ENCODE data around the gene SLC25A2. TPM values are rescaled to one million over a fixed set of nuclear protein-coding genes. Genes with fewer than 3 reads are reported as not detected.

Gene SLC25A2
- total RNA-seq, 1 experiment from 2014 or later: 0.42 TPM

DNA sequence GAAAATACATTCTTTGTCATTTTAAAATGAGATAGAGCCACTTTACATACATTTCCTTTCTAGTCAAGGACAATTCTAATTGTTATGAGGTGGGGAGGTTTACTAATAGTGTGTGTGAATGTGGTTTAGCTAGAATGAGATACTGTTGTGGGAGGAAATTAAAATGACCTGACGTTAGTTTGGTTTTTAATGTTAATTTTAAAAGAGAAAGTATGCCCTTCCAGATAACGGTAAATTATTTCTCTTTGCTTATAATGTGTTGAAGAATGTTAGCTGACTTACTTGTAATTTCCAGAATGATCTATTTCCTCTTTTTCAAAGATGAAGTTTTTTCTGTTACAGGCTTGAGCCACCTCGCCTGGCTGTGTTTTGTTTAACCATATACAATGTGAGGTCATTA, 18.4 kb upstream of the SLC25A2 start:
- Histone ChIP-seq H4K20me1 (ENCODE audit: insufficient read depth) (no peaks in the 10 kb centered on the region), H3K79me2 (ENCODE audit: insufficient read depth, low read length) (peaks cover 25% of the 10 kb centered on the region), H3K9ac (ENCODE audit: low read length) (no peak overlapping the region), H3K27me3 (ENCODE audit: insufficient read depth, low read length) (no peaks in the 10 kb centered on the region), H3K4me2 (ENCODE audit: low read length) (no peak overlapping the region), H3K27ac (ENCODE audit: low read depth, low read length) (no peak overlapping the region), H3K36me3 (ENCODE audit: control insufficient read depth in 1 of 2, insufficient read depth in 2 of 2, low read length in 2 of 2) (peaks cover 2 to 19% of the 10 kb centered on the region in 2 experiments; a peak in 2 of 4 replicates), H3K4me3 (replicated peaks in 1 of 2; ENCODE audit: low read depth in 1 of 2, low read length in 2 of 2) (no peak overlapping the region), H3K4me1 (ENCODE audit: control insufficient read depth in 1 of 2, insufficient read depth in 2 of 2, low read length in 2 of 2) (peaks cover 4 to 13% of the 10 kb centered on the region in 2 experiments; a peak in 3 of 4 replicates), H3K9me2 (ENCODE audit: insufficient read depth) (no peaks in the 10 kb centered on the region), H2AFZ (ENCODE audit: low read depth, low read length, poor library complexity, severe bottlenecking) (no peak overlapping the region), H3K9me3 (ENCODE audit: control insufficient read depth in 1 of 2, insufficient read depth in 1 of 2, low read depth in 1 of 2, low read length in 2 of 2) (peaks cover 19 to 26% of the 10 kb centered on the region in 2 experiments)
- ChIA-PET RAD21 (ENCODE audit: low non-redundant PET in 1 of 2, low total read pairs in 2 of 2, uncharacterized antibody in 2 of 2, unreplicated experiment in 2 of 2) (no interaction called here), CTCF (no interaction called here), POLR2A (no interaction called here)
- TF ChIP-seq SIN3A (IDR thresholded peaks at IDR 0.05; ENCODE audit: low read depth) (no peak), CEBPB (IDR thresholded peaks at IDR 0.05; ENCODE audit: low read depth) (no peak), TCF7L2 (IDR thresholded peaks at IDR 0.05; ENCODE audit: borderline replicate concordance, extremely low read depth, insufficient read depth, insufficient read length) (no peak), SP1 (IDR thresholded peaks at IDR 0.05; ENCODE audit: low read depth) (no peak), ZFX (IDR thresholded peaks at IDR 0.05) (no peak), EZH2 (IDR thresholded peaks at IDR 0.05) (no peak), RAD21 (IDR thresholded peaks at IDR 0.05; ENCODE audit: low read depth) (no peak), SRF (IDR thresholded peaks at IDR 0.05; ENCODE audit: low read depth) (no peak), ZBTB33 (IDR thresholded peaks at IDR 0.05; ENCODE audit: extremely low read depth, insufficient replicate concordance, low read length) (no peak), JUND (IDR thresholded peaks at IDR 0.05) (no peak), POLR2A (IDR thresholded peaks at IDR 0.05; ENCODE audit: borderline replicate concordance, extremely low read depth, insufficient read depth, insufficient read length) (no peak), POLR2AphosphoS5 (IDR thresholded peaks at IDR 0.05; ENCODE audit: low read depth, low read length) (no peak), MAX (IDR thresholded peaks at IDR 0.05) (no peak), EZH2phosphoT487 (IDR thresholded peaks at IDR 0.05; ENCODE audit: borderline replicate concordance) (no peak), EGR1 (IDR thresholded peaks at IDR 0.05; ENCODE audit: low read depth) (no peak)
- TF ChIP-seq, protein P1, sequence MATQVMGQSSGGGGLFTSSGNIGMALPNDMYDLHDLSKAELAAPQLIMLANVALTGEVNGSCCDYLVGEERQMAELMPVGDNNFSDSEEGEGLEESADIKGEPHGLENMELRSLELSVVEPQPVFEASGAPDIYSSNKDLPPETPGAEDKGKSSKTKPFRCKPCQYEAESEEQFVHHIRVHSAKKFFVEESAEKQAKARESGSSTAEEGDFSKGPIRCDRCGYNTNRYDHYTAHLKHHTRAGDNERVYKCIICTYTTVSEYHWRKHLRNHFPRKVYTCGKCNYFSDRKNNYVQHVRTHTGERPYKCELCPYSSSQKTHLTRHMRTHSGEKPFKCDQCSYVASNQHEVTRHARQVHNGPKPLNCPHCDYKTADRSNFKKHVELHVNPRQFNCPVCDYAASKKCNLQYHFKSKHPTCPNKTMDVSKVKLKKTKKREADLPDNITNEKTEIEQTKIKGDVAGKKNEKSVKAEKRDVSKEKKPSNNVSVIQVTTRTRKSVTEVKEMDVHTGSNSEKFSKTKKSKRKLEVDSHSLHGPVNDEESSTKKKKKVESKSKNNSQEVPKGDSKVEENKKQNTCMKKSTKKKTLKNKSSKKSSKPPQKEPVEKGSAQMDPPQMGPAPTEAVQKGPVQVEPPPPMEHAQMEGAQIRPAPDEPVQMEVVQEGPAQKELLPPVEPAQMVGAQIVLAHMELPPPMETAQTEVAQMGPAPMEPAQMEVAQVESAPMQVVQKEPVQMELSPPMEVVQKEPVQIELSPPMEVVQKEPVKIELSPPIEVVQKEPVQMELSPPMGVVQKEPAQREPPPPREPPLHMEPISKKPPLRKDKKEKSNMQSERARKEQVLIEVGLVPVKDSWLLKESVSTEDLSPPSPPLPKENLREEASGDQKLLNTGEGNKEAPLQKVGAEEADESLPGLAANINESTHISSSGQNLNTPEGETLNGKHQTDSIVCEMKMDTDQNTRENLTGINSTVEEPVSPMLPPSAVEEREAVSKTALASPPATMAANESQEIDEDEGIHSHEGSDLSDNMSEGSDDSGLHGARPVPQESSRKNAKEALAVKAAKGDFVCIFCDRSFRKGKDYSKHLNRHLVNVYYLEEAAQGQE (IDR thresholded peaks at IDR 0.05; ENCODE audit: low read depth): no peak
- TF ChIP-seq, protein P2, sequence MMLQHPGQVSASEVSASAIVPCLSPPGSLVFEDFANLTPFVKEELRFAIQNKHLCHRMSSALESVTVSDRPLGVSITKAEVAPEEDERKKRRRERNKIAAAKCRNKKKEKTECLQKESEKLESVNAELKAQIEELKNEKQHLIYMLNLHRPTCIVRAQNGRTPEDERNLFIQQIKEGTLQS (IDR thresholded peaks at IDR 0.05): no peak
- DNase-seq (ENCODE audit: low read depth, low spot score) (no peak), ATAC-seq (no peak)
- no TSS peak for BruUV-seq (replicated peaks)
- intact Hi-C loops (cut with micrococcal nuclease): no loop called here
